ENCODE data around the gene PRPF40A.

PRPF40A gene

DNA sequence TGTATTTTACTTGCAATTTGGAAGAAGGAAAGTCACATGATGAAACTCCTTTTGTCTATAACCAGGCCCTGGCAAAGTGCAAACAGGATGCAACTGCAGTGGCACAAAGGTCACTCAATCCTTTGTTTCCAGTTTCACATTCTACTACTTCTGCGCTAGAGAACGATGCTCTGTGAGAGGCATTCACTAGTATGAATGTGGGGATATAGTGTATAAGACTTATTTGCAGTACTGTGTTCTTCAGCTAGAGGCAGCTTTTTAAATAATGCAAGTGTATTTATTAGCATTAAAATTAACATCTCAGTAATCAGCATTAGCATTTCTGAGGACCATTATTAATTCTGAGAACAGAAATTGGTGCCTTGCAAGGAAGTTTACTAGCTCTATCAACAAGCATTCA, 68.9 kb downstream of the PRPF40A start:
- DNase-seq: no peak

DNA sequence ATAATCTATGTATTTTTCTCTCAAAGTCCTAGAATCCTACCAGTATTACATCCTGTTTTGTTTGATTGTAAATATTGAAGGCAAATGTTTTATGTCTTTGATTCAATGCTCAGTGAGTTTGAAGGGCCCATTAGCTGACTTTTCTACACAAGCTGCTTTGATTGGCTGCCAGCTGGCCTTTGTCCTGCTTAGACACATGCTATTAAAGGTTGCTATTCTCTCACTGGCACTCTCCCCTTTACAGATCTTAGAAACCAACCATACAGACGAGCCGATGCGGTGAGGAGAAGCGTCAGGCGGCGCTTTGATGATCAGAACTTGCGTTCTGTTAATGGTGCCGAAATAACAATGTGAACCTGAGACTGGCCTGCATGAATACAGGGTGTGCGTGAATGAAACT, 69.7 kb downstream of the PRPF40A start:
- no peak for DNase-seq

DNA sequence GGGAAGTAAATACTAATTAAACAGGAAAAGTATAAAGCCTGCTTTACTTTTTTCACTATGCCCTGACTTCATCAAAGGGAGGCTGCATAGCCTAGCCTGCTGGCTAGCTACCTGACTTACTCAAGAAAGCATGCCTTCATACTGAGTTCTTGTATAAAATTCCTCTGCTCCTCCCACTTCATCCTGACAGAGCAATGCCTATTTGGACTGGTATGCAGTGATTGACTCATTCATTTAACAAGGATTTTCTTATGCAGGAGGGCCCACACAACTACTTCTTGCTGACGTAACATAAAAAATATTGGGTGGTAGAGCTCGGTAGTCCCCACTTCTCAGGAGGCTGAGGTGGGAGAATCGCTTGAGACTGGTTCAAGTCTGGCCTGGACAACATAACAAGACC, 70.5 kb downstream of the PRPF40A start:
- DNase-seq: no peak

- DNase-seq: no peak
These were observed 71.0 kb downstream of the PRPF40A start for GRCh38 chr2:152646264-152646663.

GRCh38 chr2:152644189-152644873, 72.9 kb downstream of the PRPF40A start:
- no peak for DNase-seq

- DNase-seq: no peak
These were observed 78.7 kb downstream of the PRPF40A start for GRCh38 chr2:152638590-152638989.

DNA sequence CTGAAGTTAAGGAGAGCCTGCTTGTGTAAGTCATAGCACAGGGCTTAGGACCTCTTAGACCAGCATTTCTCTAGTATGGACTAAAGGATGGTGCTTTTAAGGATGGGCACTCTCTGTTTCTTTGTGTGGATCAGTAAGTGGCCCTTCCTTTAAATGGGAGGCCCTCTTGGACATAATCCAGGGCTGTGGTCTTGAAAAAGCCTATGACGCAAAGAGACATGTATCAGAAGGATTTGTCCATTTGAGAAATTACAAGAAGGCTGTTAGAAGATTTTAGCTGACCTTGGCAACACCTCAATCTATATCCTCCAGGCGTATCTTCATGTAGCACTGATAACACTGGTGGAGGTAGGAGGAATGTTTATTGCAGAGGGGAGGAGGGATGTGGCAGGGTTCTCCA, 79.2 kb downstream of the PRPF40A start:
- DNase-seq: no peak

- no peak for DNase-seq
These were observed 80.0 kb downstream of the PRPF40A start for GRCh38 chr2:152637251-152637650.

GRCh38 chr2:152635635-152636298, 81.5 kb downstream of the PRPF40A start:
- DNase-seq: peak; percentile 63

DNA sequence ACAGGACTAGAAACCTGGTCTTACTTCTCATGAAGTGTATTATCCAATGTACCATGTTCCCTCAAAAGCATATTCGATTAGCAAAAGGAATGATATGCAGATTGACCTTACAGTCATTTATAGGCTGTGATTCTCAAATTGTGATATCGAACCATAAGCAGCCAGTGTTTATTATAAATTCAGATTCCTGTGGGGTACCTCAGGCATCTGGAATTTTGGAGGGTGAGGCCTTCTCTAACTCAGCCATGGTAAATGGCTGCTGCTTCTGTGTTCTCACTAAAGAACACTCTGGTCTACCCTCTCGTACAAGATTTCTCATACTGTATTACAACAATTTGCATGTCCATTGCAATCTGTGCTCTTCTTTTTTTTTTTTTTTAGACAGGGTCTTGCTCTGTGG, 84.5 kb downstream of the PRPF40A start:
- DNase-seq: no peak

DNA sequence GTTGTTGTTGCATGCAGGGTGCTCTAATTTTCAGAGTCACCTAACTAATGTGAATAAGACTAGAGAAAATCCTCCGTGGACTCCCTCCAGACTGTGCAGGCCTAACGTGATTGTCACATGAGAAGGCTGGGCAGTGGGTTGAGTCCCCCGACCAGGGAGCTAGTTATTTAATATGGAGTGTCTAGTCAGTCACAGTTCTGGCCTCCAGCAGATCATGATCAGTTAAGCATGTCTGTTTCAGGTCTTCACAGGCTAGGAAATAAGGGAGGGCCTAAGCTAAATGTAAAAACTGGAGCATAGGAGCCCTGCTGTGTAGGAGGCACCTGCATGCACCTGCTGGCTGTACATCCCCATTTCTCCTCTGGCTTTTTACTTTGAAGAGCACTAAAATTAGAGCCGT, 86.8 kb downstream of the PRPF40A start:
- no peak for DNase-seq

DNA sequence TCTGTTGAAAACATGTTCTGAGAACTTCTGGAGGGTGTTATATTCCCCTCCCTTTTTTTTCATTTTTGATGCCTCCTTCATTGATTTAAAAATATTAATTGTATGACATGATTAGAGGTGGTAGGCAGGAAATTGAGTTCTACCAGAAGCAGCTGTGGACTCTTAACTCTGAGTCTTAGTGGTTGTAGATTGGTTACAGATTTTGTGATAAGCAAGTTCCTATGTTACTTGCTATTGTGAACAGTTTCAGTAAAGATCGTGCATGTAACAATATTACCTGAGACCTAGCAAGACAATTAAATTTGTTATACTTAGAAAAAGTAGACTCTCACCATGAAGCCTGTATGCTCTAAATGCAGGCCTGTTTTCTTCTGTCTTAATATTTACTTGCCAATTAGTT, 88.1 kb downstream of the PRPF40A start:
- no peak for DNase-seq

- DNase-seq: peak; percentile 9
These were observed 89.8 kb downstream of the PRPF40A start for GRCh38 chr2:152627351-152627957.

DNA sequence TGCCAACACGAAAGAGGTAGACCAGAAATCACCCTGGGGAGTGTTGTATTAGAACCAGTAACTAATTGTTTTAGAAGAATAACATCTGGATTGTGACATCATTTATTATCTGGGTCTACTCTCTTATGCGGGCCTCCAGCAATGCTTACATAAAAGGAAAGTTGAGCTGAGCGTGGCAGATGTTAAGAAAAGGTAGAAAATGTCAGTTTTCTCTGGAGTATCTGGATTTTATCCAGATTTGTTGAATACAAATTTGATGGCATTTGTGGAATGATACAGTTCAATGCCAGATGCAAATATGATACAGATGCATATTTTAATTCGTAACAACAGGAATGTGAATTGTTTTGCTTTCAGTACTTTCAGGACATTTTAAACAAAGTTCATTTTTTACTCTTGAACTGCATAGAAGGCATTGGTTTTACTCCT, 90.3 kb downstream of the PRPF40A start:
- no peak for DNase-seq

- DNase-seq: no peak
These were observed 92.5 kb downstream of the PRPF40A start for GRCh38 chr2:152624805-152625204.

DNA sequence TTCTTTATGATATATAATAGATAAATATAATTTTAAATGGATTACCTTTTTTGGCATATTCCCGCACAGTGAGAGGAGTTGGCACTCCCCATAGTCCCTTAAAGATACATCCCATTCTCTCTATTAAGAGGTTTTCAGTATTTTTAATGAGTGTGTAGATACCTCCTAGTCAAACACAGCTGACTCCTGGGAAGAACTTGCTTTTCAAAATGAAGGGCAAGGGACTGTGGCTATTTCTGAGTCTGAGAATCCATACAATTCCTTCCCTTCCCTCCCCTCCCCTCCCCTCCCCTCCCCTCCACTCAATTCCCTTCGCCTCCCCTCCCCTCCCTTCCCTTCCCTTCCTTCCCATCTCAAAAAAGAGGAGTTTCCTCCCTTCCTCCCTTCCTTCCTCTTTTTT, 93.5 kb downstream of the PRPF40A start:
- no peak for DNase-seq

- no peak for DNase-seq
These were observed 94.1 kb downstream of the PRPF40A start for GRCh38 chr2:152623076-152623740.

DNA sequence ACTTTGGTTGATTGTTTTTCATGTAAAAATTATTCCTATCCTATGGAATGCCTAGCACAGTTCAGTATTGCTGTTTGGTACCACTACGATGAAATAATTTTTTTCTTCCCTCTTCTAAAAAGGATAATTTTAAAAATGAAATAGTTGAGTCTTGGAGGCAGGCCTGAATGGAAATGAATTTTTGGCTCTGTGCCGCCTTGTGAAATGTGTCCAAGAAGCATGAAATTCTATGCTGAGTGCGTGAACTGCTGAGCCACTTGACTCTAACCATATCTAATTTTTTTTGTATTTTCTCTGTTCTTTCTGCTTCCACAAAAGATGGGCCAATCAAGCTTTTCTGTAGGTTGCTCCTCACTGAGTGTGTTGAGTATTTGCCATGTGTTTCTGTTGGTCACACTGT, 95.0 kb downstream of the PRPF40A start:
- DNase-seq: no peak

GRCh38 chr2:152620985-152621384, 96.3 kb downstream of the PRPF40A start:
- DNase-seq: no peak

DNA sequence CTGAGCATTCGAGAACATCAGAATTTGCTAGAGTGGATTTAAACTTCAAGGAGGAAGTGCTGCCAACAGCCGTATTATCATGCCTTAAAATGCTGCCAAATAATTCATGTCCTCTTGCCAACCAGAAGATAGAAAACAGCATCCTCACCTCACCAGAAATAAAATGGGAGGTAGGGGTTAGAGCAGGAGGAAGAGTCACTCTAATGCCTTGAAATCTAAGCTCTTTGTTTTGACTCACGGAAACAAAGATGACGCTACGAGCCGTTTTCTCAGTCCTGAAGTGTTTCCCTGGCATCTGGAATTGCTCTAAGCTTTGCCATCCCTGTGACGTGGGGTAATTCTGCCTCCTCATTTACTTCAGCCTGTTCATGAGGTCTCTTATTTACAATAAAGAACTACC, 97.1 kb downstream of the PRPF40A start:
- no peak for DNase-seq

DNA sequence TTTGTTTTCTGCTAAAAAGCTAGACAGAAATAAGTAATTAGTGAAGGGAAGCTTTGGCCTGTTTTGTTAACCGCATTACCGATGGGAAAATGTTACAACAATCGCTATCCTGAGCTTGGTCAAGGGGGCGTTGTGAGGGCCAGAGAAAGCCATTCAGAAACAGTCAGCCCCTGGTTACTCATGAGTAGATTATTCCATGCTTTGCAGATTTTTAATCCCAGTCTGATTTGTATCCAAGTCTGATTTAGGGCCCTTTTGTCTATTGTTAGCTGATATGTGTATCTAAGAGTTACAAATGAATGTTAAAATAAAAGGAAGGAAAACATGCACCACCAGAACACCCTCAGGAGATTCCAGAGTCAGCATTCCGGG, 99.1 kb downstream of the PRPF40A start:
- DNase-seq: no peak

DNA sequence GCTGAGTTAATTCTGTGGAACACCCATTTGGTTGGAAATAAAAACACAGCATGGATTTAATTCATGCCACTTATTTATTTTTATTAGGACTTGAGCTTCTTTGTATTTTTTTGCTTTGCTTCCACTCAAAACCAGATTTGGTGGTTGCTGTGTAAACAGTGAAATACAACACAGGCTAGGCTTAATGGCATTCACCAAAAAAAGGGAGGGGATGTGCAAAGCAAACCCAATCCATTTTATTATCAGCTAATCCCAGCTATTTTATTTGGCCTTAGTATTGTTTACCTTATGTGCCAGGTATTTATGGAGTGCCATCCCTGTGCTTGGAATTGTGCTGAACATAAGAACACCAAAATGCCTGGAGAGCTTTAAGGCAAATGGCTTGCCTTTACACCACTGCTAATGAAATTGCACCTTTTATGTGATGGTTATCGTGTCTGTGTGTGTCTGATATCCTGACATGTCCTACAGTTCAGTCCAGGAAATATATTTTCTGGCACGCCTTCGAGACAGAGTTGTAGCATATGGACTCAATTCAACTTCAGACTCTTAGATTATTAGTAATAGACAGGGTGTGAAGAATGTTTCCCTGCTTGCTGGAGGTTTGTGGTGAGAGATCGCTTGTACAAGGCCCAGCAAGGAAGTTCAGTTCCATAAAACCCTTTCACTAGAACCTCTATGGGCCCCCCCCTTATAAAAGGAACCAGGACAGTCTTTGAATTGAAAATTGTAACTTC, 99.6 kb downstream of the PRPF40A start:
- DNase-seq: no peak

GRCh38 chr2:152615177-152615576, 102.1 kb downstream of the PRPF40A start:
- DNase-seq: no peak
